AG04449 (cell line): ENCODE data around the gene IL6R.

Experiments used
- CTCF ChIA-PET: fragments of 350-600 bp; formaldehyde crosslinking; extraction: SDS; loops from one replicate; lab custom pipeline; 2021; ENCODE audit warnings: antibody characterized with exemption; lab: Yijun Ruan, JAX
- POLR2A ChIA-PET: fragments of 400-600, 350-600 bp; formaldehyde crosslinking; extraction: SDS; loops from one replicate; lab custom pipeline; 2020; ENCODE audit warnings: antibody characterized with exemption, inconsistent platforms; lab: Yijun Ruan, JAX
- DNase-seq: peaks from one replicate; pipeline ENCODE4 v3.0.0-alpha.2; 2010; ENCODE audit warnings: low read depth, low spot score
- H3K4me3 ChIP-seq: 2 replicates; pipeline ENCODE4 v1.5.1; 2011; ENCODE audit warnings: low read depth, mild to moderate bottlenecking, control low read depth, low read length
- TF ChIP-seq, protein P1 (sequence below): IDR thresholded peaks from one replicate; pipeline ENCODE4 v1.5.1; 2011; ENCODE audit warnings: mild to moderate bottlenecking, moderate library complexity, low read length, control low read depth, inconsistent platforms; ENCODE audit not compliant: insufficient read depth; ENCODE audit errors: missing control alignments

The IL6R gene

DNA sequence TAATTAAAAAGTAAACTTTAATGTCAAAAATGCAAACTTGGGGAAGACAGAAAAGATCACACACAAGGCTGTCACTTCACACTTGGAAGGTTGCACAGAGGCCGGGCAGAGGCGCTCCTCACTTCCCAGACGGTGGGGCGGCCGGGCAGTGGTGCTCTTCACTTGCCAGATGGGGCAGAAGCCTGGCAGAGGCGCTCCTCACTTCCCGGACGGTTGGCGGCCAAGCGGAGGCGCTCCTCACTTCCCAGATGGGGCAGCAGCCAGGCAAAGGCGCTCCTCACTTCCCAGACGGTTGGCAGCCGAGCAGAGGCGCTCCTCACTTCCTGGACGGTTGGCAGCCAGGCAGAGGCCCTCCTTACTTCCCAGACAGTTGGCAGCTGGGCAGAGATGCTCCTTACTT, 25.8 kb upstream of the IL6R start:
- no peak for DNase-seq
- H3K4me3 ChIP-seq: no peak overlapping the region
- POLR2A ChIA-PET: no interaction called here
- TF ChIP-seq, protein P1, sequence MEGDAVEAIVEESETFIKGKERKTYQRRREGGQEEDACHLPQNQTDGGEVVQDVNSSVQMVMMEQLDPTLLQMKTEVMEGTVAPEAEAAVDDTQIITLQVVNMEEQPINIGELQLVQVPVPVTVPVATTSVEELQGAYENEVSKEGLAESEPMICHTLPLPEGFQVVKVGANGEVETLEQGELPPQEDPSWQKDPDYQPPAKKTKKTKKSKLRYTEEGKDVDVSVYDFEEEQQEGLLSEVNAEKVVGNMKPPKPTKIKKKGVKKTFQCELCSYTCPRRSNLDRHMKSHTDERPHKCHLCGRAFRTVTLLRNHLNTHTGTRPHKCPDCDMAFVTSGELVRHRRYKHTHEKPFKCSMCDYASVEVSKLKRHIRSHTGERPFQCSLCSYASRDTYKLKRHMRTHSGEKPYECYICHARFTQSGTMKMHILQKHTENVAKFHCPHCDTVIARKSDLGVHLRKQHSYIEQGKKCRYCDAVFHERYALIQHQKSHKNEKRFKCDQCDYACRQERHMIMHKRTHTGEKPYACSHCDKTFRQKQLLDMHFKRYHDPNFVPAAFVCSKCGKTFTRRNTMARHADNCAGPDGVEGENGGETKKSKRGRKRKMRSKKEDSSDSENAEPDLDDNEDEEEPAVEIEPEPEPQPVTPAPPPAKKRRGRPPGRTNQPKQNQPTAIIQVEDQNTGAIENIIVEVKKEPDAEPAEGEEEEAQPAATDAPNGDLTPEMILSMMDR: no peak
- CTCF ChIA-PET: no interaction called here

DNA sequence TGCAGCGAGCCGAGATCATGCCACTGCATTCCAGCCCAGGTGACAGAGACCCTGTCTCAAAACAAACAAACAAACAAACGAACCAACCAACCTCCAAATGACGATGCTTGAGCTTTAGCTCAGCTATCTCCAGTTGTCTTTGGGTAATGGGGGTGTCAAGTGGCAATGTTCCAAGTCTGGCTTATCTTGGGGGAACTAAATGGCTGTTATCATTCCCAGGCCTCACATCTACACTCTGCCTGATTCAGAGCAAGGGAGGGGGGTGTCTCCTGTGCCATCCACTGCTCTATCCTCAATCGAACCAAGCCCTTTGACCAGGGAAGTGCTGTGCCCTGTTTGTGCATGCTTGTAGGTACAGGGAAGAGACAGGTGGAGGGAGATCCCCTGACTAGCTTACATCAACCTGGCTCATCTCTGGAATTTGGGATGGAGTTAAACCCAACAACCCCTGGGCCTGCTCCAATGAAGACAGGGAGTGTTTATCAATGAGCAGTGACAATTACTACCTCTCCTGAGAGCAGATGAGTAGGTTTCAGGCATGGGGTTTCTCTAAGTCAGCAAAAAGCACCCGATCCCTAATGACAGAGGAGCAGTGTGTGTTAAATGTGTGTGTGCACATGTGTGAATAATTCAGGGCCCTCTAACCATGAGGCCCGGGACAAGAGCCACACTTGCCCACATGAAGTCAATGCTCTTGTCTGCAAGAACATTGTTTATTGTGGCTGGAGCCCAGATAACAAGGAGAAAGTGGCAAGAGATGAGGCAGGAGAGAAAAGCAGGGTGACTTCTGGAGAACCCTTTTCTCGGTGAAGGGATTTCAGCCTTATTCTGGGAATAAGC, 20.3 kb upstream of the IL6R start:
- DNase-seq: no peak
- POLR2A ChIA-PET: interaction anchor here (0.5 kb wide), 1 partner anchor 165 kb away, joined by 3 read pairs; a partner anchor contains a TSS
- TF ChIP-seq, protein P1: no peak
- CTCF ChIA-PET: no interaction called here
- H3K4me3 ChIP-seq: no peak overlapping the region

DNA sequence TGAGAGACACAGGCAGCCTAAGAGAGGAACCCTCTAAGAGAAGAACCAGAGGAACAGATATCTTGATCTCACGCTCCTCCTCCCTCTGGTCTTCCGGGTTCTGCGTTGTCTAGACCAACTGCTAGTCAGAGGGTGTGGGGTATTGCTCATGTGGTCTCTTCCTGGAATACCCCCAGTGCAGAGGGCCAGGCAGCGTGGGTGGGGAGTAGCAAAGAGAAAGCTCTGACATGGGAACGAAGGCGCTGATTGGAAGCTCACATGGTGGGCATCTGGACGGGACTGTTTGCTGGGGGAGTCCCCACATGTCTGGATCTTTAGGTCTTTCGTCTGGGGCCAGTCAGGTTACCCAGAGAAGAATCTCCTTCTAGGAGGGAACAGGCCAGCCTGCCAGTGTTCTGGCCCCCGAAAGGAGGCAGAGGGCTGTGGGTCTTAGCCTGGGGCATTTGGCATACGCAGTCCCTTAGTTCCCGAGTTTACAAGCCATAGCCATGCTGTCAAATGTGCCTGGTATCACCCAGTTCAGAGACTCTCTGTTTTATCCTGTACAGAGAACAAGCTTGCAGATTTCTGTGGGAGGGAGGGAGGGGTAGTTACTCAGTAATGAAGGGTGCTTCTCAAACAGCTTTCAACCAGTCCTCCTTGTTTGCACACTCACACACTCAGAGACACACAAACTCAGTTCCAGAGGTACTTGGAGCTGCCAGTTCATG, 18.3 kb upstream of the IL6R start:
- ChIA-PET CTCF (interaction anchor here (1.2 to 1.3 kb wide), 2 partner anchors 52 to 93 kb away, joined by 3 to 4 read pairs; no protein-coding TSS in a partner anchor), POLR2A (no interaction called here)
- no peak overlapping the region; the same call in 1 of the 2 replicates for H3K4me3 ChIP-seq
- no peak for DNase-seq
- TF ChIP-seq, protein P1: no peak

DNA sequence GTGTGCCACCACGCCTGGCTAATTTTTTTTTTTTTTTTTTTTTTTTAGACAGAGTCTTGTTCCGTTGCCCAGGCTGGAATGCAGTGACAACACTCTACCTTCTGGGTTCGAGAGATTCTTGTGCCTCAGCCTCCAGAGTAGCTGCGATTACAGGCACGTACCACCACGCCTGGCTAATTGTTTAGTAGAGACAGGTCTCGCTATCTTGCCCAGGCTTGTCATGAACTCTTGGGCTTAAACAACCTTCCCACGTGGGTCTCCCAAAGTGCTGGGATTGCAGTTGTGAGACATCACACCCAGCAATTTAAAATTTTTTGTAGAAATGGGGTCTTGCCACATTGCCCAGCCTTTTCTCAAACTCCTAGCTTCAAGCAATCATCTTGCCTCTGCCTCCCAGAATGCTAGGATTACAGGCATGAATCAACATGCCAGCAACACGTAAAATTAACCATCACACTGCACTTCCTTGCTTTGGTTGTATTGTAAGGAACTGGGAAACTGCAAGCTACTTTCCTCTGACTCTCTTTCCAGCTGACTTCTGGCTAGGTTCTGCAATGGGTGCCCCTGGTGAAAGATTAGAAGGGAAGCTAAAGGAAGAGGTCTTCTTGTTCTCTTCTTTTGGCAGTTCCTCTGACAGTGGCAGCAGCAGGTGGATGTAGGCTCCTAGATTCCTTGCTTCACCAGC, 13.9 kb upstream of the IL6R start:
- TF ChIP-seq, protein P1: no peak
- no peak overlapping the region for H3K4me3 ChIP-seq
- DNase-seq: no peak
- ChIA-PET CTCF (interaction anchor here (1.1 to 1.6 kb wide), 3 partner anchors 15 to 65 kb away, joined by 3 to 5 read pairs (median 3); no protein-coding TSS in a partner anchor), POLR2A (no interaction called here)

DNA sequence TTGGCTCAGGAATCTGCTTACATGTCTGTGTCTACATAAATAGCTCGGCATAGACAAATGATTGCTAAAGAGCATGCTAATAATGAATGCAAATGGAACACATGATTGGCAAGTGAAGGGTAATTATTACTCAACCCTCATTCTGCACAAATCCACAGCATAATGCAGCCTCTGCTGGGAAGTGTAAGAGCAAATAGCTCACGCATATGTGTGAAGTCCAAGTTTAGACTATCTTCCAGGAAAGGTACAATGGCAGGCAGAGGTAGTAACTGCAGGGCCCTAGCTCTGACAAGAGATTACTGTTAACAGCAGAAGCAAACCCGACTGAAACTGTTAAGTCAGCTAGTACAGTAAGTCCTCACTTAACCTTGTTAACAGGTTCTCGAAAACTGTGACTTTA, 7.0 kb upstream of the IL6R start:
- no peak overlapping the region for H3K4me3 ChIP-seq
- ChIA-PET POLR2A (interaction anchor here (0.6 kb wide), 1 partner anchor 41 kb away, joined by 4 read pairs; no protein-coding TSS in a partner anchor), CTCF (interaction anchor here (1.8 kb wide), 1 partner anchor 62 kb away, joined by 4 read pairs; no protein-coding TSS in a partner anchor)
- no peak for DNase-seq
- TF ChIP-seq, protein P1: no peak
